K562 (cell line): ENCODE results near the gene TMEM217. TPM values are rescaled to one million over a fixed set of nuclear protein-coding genes. Genes with fewer than 3 reads are reported as not detected.

Experiments
- BACH1 ChIP-seq: fragments of 200-800 bp; sonication (Bioruptor generic); IDR thresholded peaks from 2 replicates; pipeline ENCODE4 v1.6.1; 2016; ENCODE audit warnings: missing genetic modification characterization, missing compliant biosample characterization
- CBX3 ChIP-seq, 2 experiments: IDR thresholded peaks; 1 replicate in 1 of 2; 2 replicates in 1 of 2; pipeline ENCODE4 v1.6.1; 2012; ENCODE audit warnings: inconsistent platforms in 2 of 2, low read length in 2 of 2, borderline replicate concordance in 1 of 2, control low read depth in 1 of 2
- CTCF ChIP-seq, 3 experiments: IDR thresholded peaks in 2 of 3; conservative IDR thresholded peaks in 1 of 3; 2 replicates each; pipeline ENCODE4 v1.5.1; 2011 to 2012; ENCODE audit warnings: low read length in 3 of 3, mild to moderate bottlenecking in 3 of 3, control low read depth in 2 of 3, improper control_type of control experiment in 1 of 3, inconsistent platforms in 1 of 3, low read depth in 1 of 3, mixed read lengths in 1 of 3, moderate library complexity in 1 of 3; ENCODE audit not compliant: insufficient read depth in 2 of 3
- GTF2F1 ChIP-seq: IDR thresholded peaks from 2 replicates; pipeline ENCODE4 v1.6.1; 2011; ENCODE audit warnings: low read depth, low read length, improper control_type of control experiment
- MCM7 ChIP-seq, 2 experiments: fragments of 450-650 bp; IDR thresholded peaks; 2 replicates each; pipeline ENCODE4 v1.6.1; 2016 to 2018
- MTA3 ChIP-seq: fragments of 450-650 bp; formaldehyde crosslinking; IDR thresholded peaks from 2 replicates; pipeline ENCODE4 v1.6.1; 2017; ENCODE audit warnings: mild to moderate bottlenecking, borderline replicate concordance
- NCOA2 ChIP-seq, 2 experiments: fragments of 450-650 bp; IDR thresholded peaks; 2 replicates each; pipeline ENCODE4 v1.6.1; 2018; ENCODE audit warnings: mild to moderate bottlenecking in 2 of 2, moderate library complexity in 1 of 2; ENCODE audit not compliant: partially characterized antibody in 2 of 2
- PCBP2 ChIP-seq: fragments of 200-400 bp; formaldehyde crosslinking; IDR thresholded peaks from 2 replicates; pipeline ENCODE4 v1.6.1; 2018; ENCODE audit warnings: low read length, low read depth, mild to moderate bottlenecking, moderate library complexity; ENCODE audit not compliant: poor library complexity, severe bottlenecking
- RBM39 ChIP-seq: fragments of 200-400 bp; formaldehyde crosslinking; optimal IDR thresholded peaks from 2 replicates; pipeline ENCODE3; 2018; ENCODE audit warnings: low read depth, low read length
- RNF219 ChIP-seq: fragments of 250-450 bp; sonication (Bioruptor Pico); IDR thresholded peaks from 2 replicates; pipeline ENCODE4 v1.5.0; 2022; ENCODE audit warnings: mild to moderate bottlenecking
- XRCC3 ChIP-seq: fragments of 450-650 bp; IDR thresholded peaks from 2 replicates; pipeline ENCODE4 v1.6.1; 2017; ENCODE audit warnings: mild to moderate bottlenecking, moderate library complexity
- ZFP30 ChIP-seq: fragments of 250-450 bp; sonication (Bioruptor Pico); IDR thresholded peaks from 2 replicates; pipeline ENCODE4 v1.8.0; 2022; ENCODE audit warnings: moderate library complexity, mild to moderate bottlenecking, inconsistent platforms, borderline replicate concordance
- ZNF318 ChIP-seq, 2 experiments: fragments of 450-650 bp; IDR thresholded peaks; 2 replicates each; pipeline ENCODE4 v1.6.1; 2016; ENCODE audit warnings: mild to moderate bottlenecking in 2 of 2, borderline replicate concordance in 1 of 2, low read depth in 1 of 2, moderate library complexity in 1 of 2
- ZNF77 ChIP-seq: fragments of 250-450 bp; sonication (Bioruptor Pico); IDR thresholded peaks from 2 replicates; pipeline ENCODE4 v1.5.0; 2020
- polyA plus RNA-seq, 8 experiments: library from polyadenylated mRNA; depleted of rRNA in 4 of 8; stranded (reverse) in 5 of 8; unstranded in 3 of 8; fragments of >200 nt; fragmentation: Nextera tagmentation in 2 of 8; fragmentation: Illumina TruSeq in 1 of 8; extraction: Ambion mirVana in 2 of 8; extraction: Trizol in 1 of 8; gene quantifications; 2 replicates each; pipeline versions ENCODE4 v1.2.1 to v1.2.3, GENCODE V29; 2011 to 2014; ENCODE audit warnings: inconsistent platforms in 1 of 8, missing spikeins in 1 of 8
- total RNA-seq, 7 experiments: library from RNA; depleted of rRNA in 6 of 7; stranded (reverse); fragments of >200 nt in 6 of 7; fragmentation: Illumina TruSeq in 2 of 7; extraction: Trizol in 2 of 7; gene quantifications; 2 replicates each; pipeline versions ENCODE4 v1.2.1 to v1.2.3, GENCODE V29; 2011 to 2021; ENCODE audit warnings: low replicate concordance in 1 of 7

The TMEM217 gene
- total and polyA plus RNA-seq, 9 of the 15 experiments (the other 6 are each of a cell fraction or from before 2014, with no cell fraction given): 1.3 to 8.0 (median 1.9) TPM

GRCh38 chr6:37239950-37240713, 17.8 kb downstream of the TMEM217 start (continued):
- peak in 1 of 2 experiments; percentile 53; a peak in 1 of 4 replicates for TF ChIP-seq ZNF318 (IDR thresholded peaks at IDR 0.05; ENCODE audit: borderline replicate concordance in 1 of 2, low read depth in 1 of 2)
- TF ChIP-seq NCOA2 (IDR thresholded peaks at IDR 0.05; ENCODE audit: partially characterized antibody in 2 of 2): peak in 1 of 2 experiments; percentile 70
- TF ChIP-seq GTF2F1: no peak
- TF ChIP-seq CTCF (IDR thresholded peaks at IDR 0.05 in 2 of 3, conservative IDR thresholded peaks at IDR 0.05 in 1 of 3; ENCODE audit: insufficient read depth in 2 of 3, low read depth in 1 of 3, low read length in 3 of 3): no peak
- TF ChIP-seq PCBP2: no peak
- no peak for TF ChIP-seq MCM7 (IDR thresholded peaks at IDR 0.05)
- no peak for TF ChIP-seq XRCC3
- peak; percentile 88 for TF ChIP-seq MTA3
- no peak for TF ChIP-seq RBM39
- TF ChIP-seq BACH1 (tag): peak; percentile 82; the same call in 1 of the 2 replicates
- no peak for TF ChIP-seq ZFP30 (CRISPR knock-in tag)
- no peak for TF ChIP-seq RNF219 (CRISPR knock-in tag)
- no peak; a peak in 1 of 3 replicates for TF ChIP-seq CBX3 (IDR thresholded peaks at IDR 0.05; ENCODE audit: borderline replicate concordance in 1 of 2, low read length in 2 of 2)
- TF ChIP-seq ZNF77 (CRISPR knock-in tag): no peak
